HUES6 (cell line): ENCODE results near the gene FHOD3.

Source experiments
- H3K27ac ChIP-seq: 2 replicates; pipeline ENCODE4 v1.7.0; 2013; ENCODE audit warnings: low read depth, mild to moderate bottlenecking, low read length, inconsistent platforms
- H3K27me3 ChIP-seq: 2 replicates; pipeline ENCODE4 v1.6.1; 2013; ENCODE audit warnings: low read length; ENCODE audit not compliant: control insufficient read depth, insufficient read depth
- H3K36me3 ChIP-seq: 2 replicates; pipeline ENCODE4 v1.6.1; 2013; ENCODE audit warnings: low read length; ENCODE audit not compliant: control insufficient read depth, insufficient read depth
- H3K4me1 ChIP-seq: 2 replicates; pipeline ENCODE4 v1.6.1; 2013; ENCODE audit warnings: low read length; ENCODE audit not compliant: control insufficient read depth, insufficient read depth
- H3K4me3 ChIP-seq: 2 replicates; pipeline ENCODE4 v1.5.1; 2013; ENCODE audit warnings: low read depth, low read length
- H3K9ac ChIP-seq: one replicate; pipeline ENCODE4 v1.6.1; 2013; ENCODE audit warnings: mild to moderate bottlenecking, low read length
- H3K9me3 ChIP-seq: 2 replicates; pipeline ENCODE4 v1.6.1; 2013; ENCODE audit warnings: low read depth, low read length; ENCODE audit not compliant: control insufficient read depth, insufficient read depth

The FHOD3 gene

GRCh38 chr18:36688020-36688965 is 390.8 kb downstream of the FHOD3 start:
- no peak overlapping the region for H3K9ac ChIP-seq

DNA sequence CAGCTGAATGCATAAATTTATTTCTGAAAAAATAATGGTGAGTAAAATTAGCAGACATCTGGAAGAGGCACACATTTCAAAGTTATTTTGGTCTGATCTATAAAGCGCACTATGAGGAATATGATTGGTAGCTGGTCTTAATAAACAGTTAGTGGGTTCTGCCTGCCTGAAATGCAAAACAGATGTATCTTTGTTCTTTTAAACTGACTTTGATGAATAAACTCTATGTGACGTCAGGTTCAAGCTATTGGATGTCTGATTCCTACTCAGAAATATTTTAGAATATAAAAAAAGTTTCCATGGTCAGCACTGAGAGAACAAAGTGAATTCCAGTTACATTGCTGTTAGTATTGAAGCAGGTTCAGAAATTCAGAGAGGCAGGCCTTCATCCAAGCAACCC is 394.9 kb downstream of the FHOD3 start:
- Histone ChIP-seq H3K9me3 (no peaks in the 10 kb centered on the region), H3K27me3 (no peaks in the 10 kb centered on the region), H3K4me3 (no peak overlapping the region), H3K36me3 (no peaks in the 10 kb centered on the region), H3K27ac (no peak overlapping the region), H3K4me1 (no peaks in the 10 kb centered on the region), H3K9ac (no peak overlapping the region)

More at GRCh38 chr18:36688020-36688965, 390.8 kb downstream of the FHOD3 start:
- Histone ChIP-seq H3K27me3 (no peaks in the 10 kb centered on the region), H3K36me3 (no peaks in the 10 kb centered on the region), H3K9me3 (peaks cover 8% of the 10 kb centered on the region), H3K27ac (no peak overlapping the region), H3K4me3 (no peak overlapping the region), H3K4me1 (no peaks in the 10 kb centered on the region)

- Histone ChIP-seq H3K4me1 (no peaks in the 10 kb centered on the region), H3K36me3 (no peaks in the 10 kb centered on the region), H3K27ac (no peak overlapping the region), H3K9me3 (no peaks in the 10 kb centered on the region), H3K4me3 (no peak overlapping the region), H3K9ac (no peak overlapping the region), H3K27me3 (no peaks in the 10 kb centered on the region)
These were observed 395.4 kb downstream of the FHOD3 start for GRCh38 chr18:36692921-36693332.

DNA sequence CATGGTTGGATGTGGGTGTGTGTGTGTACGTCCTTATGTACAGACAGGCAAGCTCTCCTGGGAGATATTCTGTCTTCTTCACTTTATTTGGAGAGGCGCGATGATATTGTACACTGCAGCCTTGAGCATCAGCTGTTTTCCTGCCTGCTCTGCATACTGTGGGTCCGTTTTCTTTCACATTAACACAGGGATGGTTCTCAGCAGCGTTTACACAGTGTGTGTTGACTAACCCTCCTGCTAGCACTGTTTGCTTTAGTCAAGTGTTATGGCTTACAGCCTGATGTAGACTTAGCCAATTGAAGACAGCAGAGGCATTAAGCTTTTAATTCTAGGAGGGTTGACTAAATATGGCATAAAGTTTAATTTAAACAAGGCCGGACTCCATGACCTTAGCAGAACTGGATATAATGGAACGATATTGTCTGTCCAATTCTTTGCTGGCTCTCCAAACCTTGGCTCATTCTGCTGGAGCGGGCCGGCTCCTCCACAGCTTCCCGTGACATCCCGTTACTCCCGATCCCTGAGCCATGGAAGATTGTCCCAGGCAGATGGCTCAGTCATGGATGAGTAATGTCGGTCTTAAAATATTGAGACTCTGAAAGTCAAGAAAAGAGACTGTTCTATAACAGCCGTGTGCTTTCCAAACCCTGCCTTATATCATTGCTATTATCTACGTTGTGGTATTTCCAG is 396.6 kb downstream of the FHOD3 start:
- Histone ChIP-seq H3K27ac (no peak overlapping the region), H3K4me1 (no peaks in the 10 kb centered on the region), H3K36me3 (no peaks in the 10 kb centered on the region), H3K27me3 (no peaks in the 10 kb centered on the region), H3K9me3 (no peaks in the 10 kb centered on the region), H3K4me3 (no peak overlapping the region), H3K9ac (no peak overlapping the region)

- no peaks in the 10 kb centered on the region for H3K9me3 ChIP-seq
- H3K27ac ChIP-seq = no peak overlapping the region
- no peaks in the 10 kb centered on the region for H3K27me3 ChIP-seq
- no peaks in the 10 kb centered on the region for H3K4me1 ChIP-seq
- no peak overlapping the region for H3K9ac ChIP-seq
- no peak overlapping the region for H3K4me3 ChIP-seq
- no peaks in the 10 kb centered on the region for H3K36me3 ChIP-seq
These were observed 398.3 kb downstream of the FHOD3 start for GRCh38 chr18:36695806-36696205.

DNA sequence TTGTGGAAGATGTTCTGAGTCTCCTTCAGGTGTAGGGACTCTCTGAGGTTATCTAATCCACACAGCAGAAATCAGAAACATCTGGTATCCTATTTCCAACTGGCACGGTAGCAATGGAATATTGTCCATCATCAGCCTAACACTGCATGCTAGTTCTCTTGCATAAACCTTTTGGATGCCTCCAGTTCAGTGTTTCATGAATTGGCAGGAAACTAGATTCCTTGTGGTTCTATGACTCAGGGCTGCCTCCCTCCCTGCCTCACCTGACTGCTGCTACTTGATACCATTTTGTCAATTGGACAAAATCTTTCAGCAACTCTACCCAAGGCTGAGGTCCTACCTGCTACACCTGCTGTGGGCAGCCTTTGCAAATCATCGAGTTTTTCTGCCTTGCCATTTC is 400.4 kb downstream of the FHOD3 start:
- H3K4me1 ChIP-seq = no peaks in the 10 kb centered on the region
- no peaks in the 10 kb centered on the region for H3K27me3 ChIP-seq
- no peak overlapping the region for H3K27ac ChIP-seq
- no peak overlapping the region for H3K4me3 ChIP-seq
- H3K36me3 ChIP-seq = no peaks in the 10 kb centered on the region
- no peak overlapping the region for H3K9ac ChIP-seq
- H3K9me3 ChIP-seq = no peaks in the 10 kb centered on the region

DNA sequence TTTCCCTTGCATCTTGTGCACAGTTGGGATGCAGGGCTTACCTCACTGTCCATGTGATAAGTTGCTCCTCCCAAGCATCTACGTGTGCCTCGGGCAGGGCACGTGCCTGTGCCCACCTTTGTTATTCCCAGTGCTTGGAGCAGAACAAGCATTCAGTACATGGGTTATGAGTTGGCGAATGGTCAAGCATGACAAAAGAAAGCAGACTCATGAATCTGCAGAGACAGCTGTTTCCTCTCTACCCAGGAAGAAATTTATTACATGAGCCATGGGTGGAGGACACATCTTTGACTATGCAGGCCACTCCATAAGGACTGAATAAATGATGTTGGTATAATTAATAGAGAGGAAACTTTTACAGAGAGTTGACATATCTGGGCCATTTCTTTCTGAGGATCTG is 403.4 kb downstream of the FHOD3 start:
- Histone ChIP-seq H3K27me3 (no peaks in the 10 kb centered on the region), H3K27ac (no peak overlapping the region), H3K36me3 (no peaks in the 10 kb centered on the region), H3K9me3 (no peaks in the 10 kb centered on the region), H3K4me1 (no peaks in the 10 kb centered on the region; the same call in 1 of the 2 replicates), H3K9ac (no peak overlapping the region), H3K4me3 (no peak overlapping the region)

- H3K27ac ChIP-seq = no peak overlapping the region
- no peaks in the 10 kb centered on the region; the same call in 1 of the 2 replicates for H3K4me1 ChIP-seq
- no peak overlapping the region for H3K4me3 ChIP-seq
- H3K9me3 ChIP-seq = no peaks in the 10 kb centered on the region
- H3K9ac ChIP-seq = no peak overlapping the region
- H3K27me3 ChIP-seq = no peaks in the 10 kb centered on the region
- no peaks in the 10 kb centered on the region for H3K36me3 ChIP-seq
These were observed 405.0 kb downstream of the FHOD3 start for GRCh38 chr18:36702401-36703013.

- H3K27me3 ChIP-seq = no peaks in the 10 kb centered on the region
- H3K9ac ChIP-seq = no peak overlapping the region
- H3K4me1 ChIP-seq = no peaks in the 10 kb centered on the region; the same call in 1 of the 2 replicates
- no peak overlapping the region for H3K4me3 ChIP-seq
- H3K9me3 ChIP-seq = no peaks in the 10 kb centered on the region
- no peak overlapping the region for H3K27ac ChIP-seq
- H3K36me3 ChIP-seq = no peaks in the 10 kb centered on the region
These were observed 406.6 kb downstream of the FHOD3 start for GRCh38 chr18:36704156-36704555.

GRCh38 chr18:36706134-36706881 is 408.8 kb downstream of the FHOD3 start:
- Histone ChIP-seq H3K9me3 (no peaks in the 10 kb centered on the region), H3K4me3 (no peak overlapping the region)

More at GRCh38 chr18:36706134-36706881, 408.8 kb downstream of the FHOD3 start:
- no peak overlapping the region for H3K9ac ChIP-seq
- no peaks in the 10 kb centered on the region; the same call in 1 of the 2 replicates for H3K4me1 ChIP-seq
- no peak overlapping the region for H3K27ac ChIP-seq
- no peaks in the 10 kb centered on the region for H3K36me3 ChIP-seq
- H3K27me3 ChIP-seq = no peaks in the 10 kb centered on the region
